PC-3 (cell line): ENCODE measurements around the gene FOXE1. TPM values are rescaled to one million over a fixed set of nuclear protein-coding genes. Genes with fewer than 3 reads are reported as not detected.

Experiments
- ATAC-seq: fragments of 200-7000 bp; cut with Tn5 transposase; 2 replicates; pipeline ENCODE4 v1.9.1; 2020; ENCODE audit warnings: mild to moderate bottlenecking, moderate library complexity
- BruUV-seq: library from RNA; stranded (reverse); fragments of 400-500 nt; replicated peaks from 2 replicates; lab custom pipeline; 2021; lab: Mats Ljungman, UMichigan
- CTCF ChIA-PET: fragments of 300-600 bp; sonication (Branson Sonifier 250); formaldehyde crosslinking; loops from one replicate; lab custom pipeline; 2022; ENCODE audit warnings: antibody characterized with exemption; lab: Charles Lee
- POLR2A ChIA-PET: fragments of 300-600 bp; sonication (Branson Sonifier 250); formaldehyde crosslinking; loops from one replicate; lab custom pipeline; 2022; ENCODE audit warnings: antibody characterized with exemption; ENCODE audit not compliant: unreplicated experiment; lab: Charles Lee
- DNase-seq: peaks from one replicate; pipeline ENCODE4 v3.0.0-alpha.2; 2015
- H2AFZ ChIP-seq: fragments of 300-600 bp; sonication (generic); 2 replicates; pipeline ENCODE4 v1.6.0; 2016; ENCODE audit warnings: antibody characterized with exemption, low read length
- H3F3A ChIP-seq: fragments of 300-600 bp; sonication (generic); one replicate; pipeline ENCODE4 v1.6.0; 2017; ENCODE audit warnings: antibody characterized with exemption, low read length, control low read depth, mild to moderate bottlenecking; ENCODE audit not compliant: unreplicated experiment
- H3K27ac ChIP-seq: fragments of 300-600 bp; sonication (generic); 2 replicates; pipeline ENCODE4 v1.5.1; 2016; ENCODE audit warnings: mild to moderate bottlenecking, low read length
- H3K27me3 ChIP-seq: fragments of 300-600 bp; sonication (generic); 2 replicates; pipeline ENCODE4 v1.6.1; 2016; ENCODE audit warnings: low read length, mixed read lengths
- H3K36me3 ChIP-seq: fragments of 300-600 bp; sonication (generic); 2 replicates; pipeline ENCODE4 v1.6.1; 2016; ENCODE audit warnings: low read depth, mixed run types, low read length, mixed read lengths
- H3K4me1 ChIP-seq: fragments of 300-600 bp; sonication (generic); 2 replicates; pipeline ENCODE4 v1.5.1; 2016; ENCODE audit warnings: low read length; ENCODE audit not compliant: insufficient read depth
- H3K4me2 ChIP-seq: fragments of 300-600 bp; sonication (generic); 2 replicates; pipeline ENCODE4 v1.6.0; 2016; ENCODE audit warnings: low read length
- H3K4me3 ChIP-seq: fragments of 300-600 bp; sonication (generic); 2 replicates; pipeline ENCODE4 v1.5.1; 2016; ENCODE audit warnings: mild to moderate bottlenecking, low read length, mixed read lengths
- H3K79me2 ChIP-seq: fragments of 300-600 bp; sonication (generic); 2 replicates; pipeline ENCODE4 v1.6.1; 2017; ENCODE audit warnings: low read length, mixed read lengths
- H3K9ac ChIP-seq: fragments of 300-600 bp; sonication (generic); 2 replicates; pipeline ENCODE4 v1.6.0; 2016; ENCODE audit warnings: mild to moderate bottlenecking, low read length
- H3K9me2 ChIP-seq: fragments of 300-600 bp; sonication (generic); replicated peaks from 2 replicates; pipeline ENCODE4 v1.6.1; 2016; ENCODE audit warnings: mixed run types, low read length, mixed read lengths
- H3K9me3 ChIP-seq: fragments of 300-600 bp; sonication (generic); 2 replicates; pipeline ENCODE4 v1.6.1; 2016; ENCODE audit warnings: low read length, mixed read lengths
- H4K20me1 ChIP-seq: fragments of 300-600 bp; sonication (generic); 2 replicates; pipeline ENCODE4 v1.6.1; 2016; ENCODE audit warnings: low read length, mixed read lengths
- CTCF ChIP-seq: fragments of 300-600 bp; sonication (generic); conservative IDR thresholded peaks from 2 replicates; pipeline ENCODE4 v1.5.1; 2017; ENCODE audit warnings: antibody characterized with exemption, low read depth, mild to moderate bottlenecking, low read length
- EZH2 ChIP-seq: fragments of 300-600 bp; sonication (generic); IDR thresholded peaks from one replicate; pipeline ENCODE4 v1.6.1; 2017; ENCODE audit warnings: antibody characterized with exemption, mild to moderate bottlenecking, low read length; ENCODE audit not compliant: unreplicated experiment
- EZH2phosphoT487 ChIP-seq: fragments of 300-600 bp; sonication (generic); IDR thresholded peaks from 2 replicates; pipeline ENCODE4 v1.6.1; 2018; ENCODE audit warnings: mild to moderate bottlenecking, antibody characterized with exemption, low read length, borderline replicate concordance
- intact Hi-C: fragments of 100-400 bp; cut with micrococcal nuclease; formaldehyde crosslinking; loops from 2 replicates; pipeline ENCODE4 v1.9.0; 2023
- total RNA-seq: library from RNA; depleted of rRNA; stranded (reverse); fragments of >200 nt; gene quantifications from 2 replicates; pipeline ENCODE4 v1.2.3, GENCODE V29; 2014

Gene FOXE1
- total RNA-seq, 1 experiment from 2014 or later = not detected

- no TSS peak for BruUV-seq
- DNase-seq (no peak), ATAC-seq (no peak)
- Histone ChIP-seq H3K4me3 (no peak overlapping the region), H3K27ac (no peak overlapping the region), H2AFZ (no peak overlapping the region), H3K36me3 (no peaks in the 10 kb centered on the region), H3K9me2 (no peaks in the 10 kb centered on the region), H3F3A (no peaks in the 10 kb centered on the region), H3K4me1 (no peaks in the 10 kb centered on the region), H3K79me2 (no peaks in the 10 kb centered on the region), H4K20me1 (no peaks in the 10 kb centered on the region), H3K9me3 (peaks cover 4% of the 10 kb centered on the region; the same call in 1 of the 2 replicates), H3K4me2 (no peak overlapping the region), H3K9ac (no peak overlapping the region), H3K27me3 (no peaks in the 10 kb centered on the region)
- POLR2A ChIA-PET = no interaction called here
- TF ChIP-seq EZH2 = no peak
- TF ChIP-seq CTCF = no peak
- no peak for TF ChIP-seq EZH2phosphoT487
- CTCF ChIA-PET = no interaction called here
- intact Hi-C loops = no loop called here
Measured at GRCh38 chr9:97861148-97861475, 8.1 kb downstream of the FOXE1 start.

GRCh38 chr9:97863314-97863713, 10.3 kb downstream of the FOXE1 start:
- Histone ChIP-seq H2AFZ (no peak overlapping the region), H3K4me3 (no peak overlapping the region), H3K9me3 (peaks cover 11% of the 10 kb centered on the region; the same call in 1 of the 2 replicates), H3K27me3 (no peaks in the 10 kb centered on the region), H3K36me3 (no peaks in the 10 kb centered on the region), H3K27ac (no peak overlapping the region), H3K4me1 (no peaks in the 10 kb centered on the region), H4K20me1 (no peaks in the 10 kb centered on the region), H3K9ac (no peak overlapping the region), H3K4me2 (no peak overlapping the region), H3K9me2 (no peaks in the 10 kb centered on the region), H3K79me2 (no peaks in the 10 kb centered on the region), H3F3A (no peaks in the 10 kb centered on the region)
- ATAC-seq = no peak
- POLR2A ChIA-PET = no interaction called here
- intact Hi-C loops = no loop called here
- no peak for TF ChIP-seq EZH2
- TF ChIP-seq CTCF = no peak
- TF ChIP-seq EZH2phosphoT487 = no peak
- BruUV-seq = no TSS peak
- CTCF ChIA-PET = no interaction called here
- no peak for DNase-seq

- no peaks in the 10 kb centered on the region for H3K4me1 ChIP-seq
- BruUV-seq = no TSS peak
- H3K4me3 ChIP-seq = no peak overlapping the region
- no peaks in the 10 kb centered on the region for H3K36me3 ChIP-seq
- H3K79me2 ChIP-seq = no peaks in the 10 kb centered on the region
- H3K9me2 ChIP-seq = no peaks in the 10 kb centered on the region
- DNase-seq = peak; percentile 3
- H3F3A ChIP-seq = no peaks in the 10 kb centered on the region
- TF ChIP-seq EZH2phosphoT487 (no peak), EZH2 (no peak), CTCF (no peak)
- ChIA-PET CTCF (no interaction called here), POLR2A (no interaction called here)
- H3K27me3 ChIP-seq = no peaks in the 10 kb centered on the region
- no peaks in the 10 kb centered on the region for H4K20me1 ChIP-seq
- H3K9ac ChIP-seq = no peak overlapping the region
- peaks cover 11% of the 10 kb centered on the region; the same call in 1 of the 2 replicates for H3K9me3 ChIP-seq
- H3K4me2 ChIP-seq = no peak overlapping the region
- intact Hi-C loops = no loop called here
- ATAC-seq = no peak
- no peak overlapping the region for H2AFZ ChIP-seq
- H3K27ac ChIP-seq = no peak overlapping the region
Measured at GRCh38 chr9:97864396-97864795, 11.4 kb downstream of the FOXE1 start.
